ENCODE data around the gene TNK2. TPM values are rescaled to one million over a fixed set of nuclear protein-coding genes. Genes with fewer than 3 reads are reported as not detected.

TNK2 gene
- total RNA-seq, 1 experiment from 2014 or later = 36.0 TPM

- Histone ChIP-seq H3K9me3 (no peaks in the 10 kb centered on the region), H3K4me3 (ENCODE audit: low read depth, low read length) (no peak overlapping the region), H3K36me3 (ENCODE audit: control insufficient read depth, insufficient read depth, low read length) (no peaks in the 10 kb centered on the region), H3K27me3 (replicated peaks; ENCODE audit: control insufficient read depth, insufficient read depth, low read length) (no peaks in the 10 kb centered on the region), H3K4me1 (no peaks in the 10 kb centered on the region; the same call in 1 of the 2 replicates)
- ChIA-PET POLR2A (no interaction called here), CTCF (interaction anchor here (1.8 kb wide), 1 partner anchor 34 kb away, joined by 16 read pairs; no protein-coding TSS in a partner anchor)
- intact Hi-C loops (cut with micrococcal nuclease; ENCODE audit: unreplicated experiment) = no loop called here
- Mint-ChIP-seq H3K9me3 (ENCODE audit: unreplicated experiment) (no peaks in the 10 kb centered on the region), H3K4me3 (ENCODE audit: unreplicated experiment) (no peak overlapping the region), H3K27ac (ENCODE audit: unreplicated experiment) (no peak overlapping the region), H3K36me3 (ENCODE audit: insufficient read depth, unreplicated experiment) (peaks cover 6% of the 10 kb centered on the region), H3K27me3 (ENCODE audit: insufficient read depth, unreplicated experiment) (no peaks in the 10 kb centered on the region), H3K4me1 (ENCODE audit: low read depth, unreplicated experiment) (peaks cover 6% of the 10 kb centered on the region)
- DNase-seq = no peak
- no TSS peak for BruUV-seq (replicated peaks)
- no peak for TF ChIP-seq CTCF (IDR thresholded peaks at IDR 0.05; ENCODE audit: insufficient read depth in 1 of 2, low read depth in 1 of 2, low read length in 1 of 2, severe bottlenecking in 1 of 2, unreplicated experiment in 1 of 2)
These were observed 47.9 kb downstream of the TNK2 start for GRCh38 chr3:195860456-195860855.

GRCh38 chr3:195859846-195860411, 48.4 kb downstream of the TNK2 start:
- POLR2A ChIA-PET = no interaction called here
- DNase-seq = no peak
- Mint-ChIP-seq H3K9me3 (ENCODE audit: unreplicated experiment) (no peaks in the 10 kb centered on the region), H3K27me3 (ENCODE audit: insufficient read depth, unreplicated experiment) (no peaks in the 10 kb centered on the region), H3K4me1 (ENCODE audit: low read depth, unreplicated experiment) (peaks cover 6% of the 10 kb centered on the region), H3K4me3 (ENCODE audit: unreplicated experiment) (no peak overlapping the region), H3K36me3 (ENCODE audit: insufficient read depth, unreplicated experiment) (peaks cover 6% of the 10 kb centered on the region), H3K27ac (ENCODE audit: unreplicated experiment) (no peak overlapping the region)
- intact Hi-C loops (cut with micrococcal nuclease; ENCODE audit: unreplicated experiment) = loop anchor here (1.0 to 5.0 kb wide), 3 partner anchors 34 to 132 kb away; no protein-coding TSS in a partner anchor
- CTCF ChIA-PET = interaction anchor here (0.7 to 1.4 kb wide), 8 partner anchors 10 to 55 kb away, joined by 3 to 17 read pairs (median 8); partner anchors contain the start of gene TNK2
- no TSS peak for BruUV-seq (replicated peaks)
- H3K36me3 ChIP-seq (ENCODE audit: control insufficient read depth, insufficient read depth, low read length) = no peaks in the 10 kb centered on the region
- no peak for TF ChIP-seq CTCF (IDR thresholded peaks at IDR 0.05; ENCODE audit: insufficient read depth in 1 of 2, low read depth in 1 of 2, low read length in 1 of 2, severe bottlenecking in 1 of 2, unreplicated experiment in 1 of 2)
- no peaks in the 10 kb centered on the region; the same call in 1 of the 2 replicates for H3K4me1 ChIP-seq
- no peak overlapping the region for H3K4me3 ChIP-seq (ENCODE audit: low read depth, low read length)
- no peaks in the 10 kb centered on the region for H3K27me3 ChIP-seq (replicated peaks; ENCODE audit: control insufficient read depth, insufficient read depth, low read length)
- H3K9me3 ChIP-seq = no peaks in the 10 kb centered on the region

- Mint-ChIP-seq H3K4me3 (ENCODE audit: unreplicated experiment) (no peak overlapping the region), H3K36me3 (ENCODE audit: insufficient read depth, unreplicated experiment) (peaks cover 6% of the 10 kb centered on the region), H3K27ac (ENCODE audit: unreplicated experiment) (no peak overlapping the region), H3K4me1 (ENCODE audit: low read depth, unreplicated experiment) (peaks cover 6% of the 10 kb centered on the region), H3K9me3 (ENCODE audit: unreplicated experiment) (no peaks in the 10 kb centered on the region), H3K27me3 (ENCODE audit: insufficient read depth, unreplicated experiment) (no peaks in the 10 kb centered on the region)
- peaks cover 5% of the 10 kb centered on the region for H3K4me1 ChIP-seq
- ChIA-PET POLR2A (no interaction called here), CTCF (interaction anchor here (0.7 to 1.4 kb wide), 8 partner anchors 9 to 56 kb away, joined by 3 to 17 read pairs (median 8); partner anchors contain the start of gene TNK2)
- DNase-seq = peak; percentile 61 to 80
- H3K4me3 ChIP-seq (ENCODE audit: low read depth, low read length) = no peak overlapping the region
- peak; percentile 90 for TF ChIP-seq CTCF (IDR thresholded peaks at IDR 0.05; ENCODE audit: insufficient read depth in 1 of 2, low read depth in 1 of 2, low read length in 1 of 2, severe bottlenecking in 1 of 2, unreplicated experiment in 1 of 2)
- H3K36me3 ChIP-seq (ENCODE audit: control insufficient read depth, insufficient read depth, low read length) = no peaks in the 10 kb centered on the region
- no peaks in the 10 kb centered on the region for H3K9me3 ChIP-seq
- no peaks in the 10 kb centered on the region for H3K27me3 ChIP-seq (replicated peaks; ENCODE audit: control insufficient read depth, insufficient read depth, low read length)
- no TSS peak for BruUV-seq (replicated peaks)
- intact Hi-C loops (cut with micrococcal nuclease; ENCODE audit: unreplicated experiment) = loop anchor here (1.0 to 5.0 kb wide), 3 partner anchors 35 to 133 kb away; no protein-coding TSS in a partner anchor
These were observed 49.1 kb downstream of the TNK2 start for GRCh38 chr3:195859061-195859845.

Data from Caco-2 (cell line).